Measurements from ENCODE around the gene UTP18. TPM values are rescaled to one million over a fixed set of nuclear protein-coding genes. Genes with fewer than 3 reads are reported as not detected.
A peak's percentile ranks its signal among the peaks of the same experiment; 100 is the strongest.

The UTP18 gene
- total and polyA plus RNA-seq, 2 of the 8 experiments (the other 6 are each of a cell fraction or from before 2014, with no cell fraction given): 17.9 to 85.7 TPM

GRCh38 chr17:51260237-51261023 is at the start of gene UTP18 (continued):
- peak; percentile 38; the same call in 1 of the 2 replicates for TF ChIP-seq SIX5 (IDR thresholded peaks at IDR 0.05; ENCODE audit: low read depth, low read length)
- no peak; the same call in none of the 2 replicates for TF ChIP-seq TBP (IDR thresholded peaks at IDR 0.05; ENCODE audit: low read depth, low read length)
- no peak for TF ChIP-seq SRF (IDR thresholded peaks at IDR 0.05; ENCODE audit: low read depth, low read length)
- TF ChIP-seq CEBPB (IDR thresholded peaks at IDR 0.05; ENCODE audit: low read depth, low read length): no peak
- 0 out of 2 replicates have a peak, but pooled peaks have one; percentile 11 for TF ChIP-seq CHD2 (IDR thresholded peaks at IDR 0.05; ENCODE audit: low read length)
- TF ChIP-seq ASH2L (IDR thresholded peaks at IDR 0.05; ENCODE audit: low read length): peak; percentile 55
- peak; percentile 82 for TF ChIP-seq ATF3 (IDR thresholded peaks at IDR 0.05; ENCODE audit: insufficient read depth, low read depth, low read length)
- peak; percentile 95 for TF ChIP-seq JUND (IDR thresholded peaks at IDR 0.05; ENCODE audit: low read length)
- no peak for TF ChIP-seq SUZ12 (IDR thresholded peaks at IDR 0.05; ENCODE audit: low read length)
- TF ChIP-seq KDM1A (IDR thresholded peaks at IDR 0.05; ENCODE audit: borderline replicate concordance, low read length): 0 out of 2 replicates have a peak, but pooled peaks have one; percentile 25
- TF ChIP-seq JUN (IDR thresholded peaks at IDR 0.05; ENCODE audit: low read depth, low read length): no peak
- TF ChIP-seq MAX (IDR thresholded peaks at IDR 0.05): peak; percentile 94
- TF ChIP-seq SAP30 (IDR thresholded peaks at IDR 0.05; ENCODE audit: insufficient read depth, insufficient replicate concordance, low read length): no peak
- TF ChIP-seq ATF2 (IDR thresholded peaks at IDR 0.05; ENCODE audit: low read length): no peak
- TF ChIP-seq SP2 (IDR thresholded peaks at IDR 0.05; ENCODE audit: low read length): no peak
- TF ChIP-seq EZH2 (IDR thresholded peaks at IDR 0.05; ENCODE audit: low read depth, low read length, severe bottlenecking): no peak
- TF ChIP-seq POLR2A (IDR thresholded peaks at IDR 0.05; ENCODE audit: control extremely low read depth in 1 of 2, low read depth in 2 of 2, low read length in 2 of 2): peak in 1 of 2 experiments; percentile 87
- TF ChIP-seq RAD21 (IDR thresholded peaks at IDR 0.05 in 1 of 2, conservative IDR thresholded peaks at IDR 0.05 in 1 of 2; ENCODE audit: low read depth in 2 of 2, low read length in 2 of 2): no peak
- TF ChIP-seq NRF1 (IDR thresholded peaks at IDR 0.05; ENCODE audit: low read depth, low read length): peak; percentile 86
- peak; percentile 80 for TF ChIP-seq E2F6 (IDR thresholded peaks at IDR 0.05)
- no peak for TF ChIP-seq BCL11A (IDR thresholded peaks at IDR 0.05; ENCODE audit: low read depth in 2 of 2, low read length in 2 of 2)
